Activated CD4-positive, CD25-positive, alpha-beta regulatory T cell treated with anti-CD3 and anti-CD28 coated beads, Interleukin-2, amount 50 U/mL, for 72 hours (primary cell): ENCODE measurements around the gene ZNF280C.
"Not testable (repeated sequence)": the region's sequence is repeated elsewhere in the genome, so short reads cannot be mapped to it uniquely, and the experiment has no call there.

Experiments used
- DNase-seq: peaks from one replicate; pipeline ENCODE4 v3.0.0; 2021

Gene ZNF280C

GRCh38 chrX:130260316-130260715 lies 8.4 kb downstream of the ZNF280C start:
- DNase-seq, result no peak

GRCh38 chrX:130253916-130254315 lies 14.8 kb downstream of the ZNF280C start:
- no peak for DNase-seq

- DNase-seq, result no peak
Measured at GRCh38 chrX:130251671-130252070, 17.0 kb downstream of the ZNF280C start.

- DNase-seq, result no peak
Measured at GRCh38 chrX:130247996-130248395, 20.7 kb downstream of the ZNF280C start.

- no peak for DNase-seq
Measured at GRCh38 chrX:130246084-130246483, 22.6 kb downstream of the ZNF280C start.

GRCh38 chrX:130245441-130245840 lies 23.3 kb downstream of the ZNF280C start:
- no peak for DNase-seq

GRCh38 chrX:130231184-130231583 lies 37.5 kb downstream of the ZNF280C start:
- not testable (repeated sequence) for DNase-seq

- no peak for DNase-seq
Measured at GRCh38 chrX:130228871-130229270, 39.8 kb downstream of the ZNF280C start.

GRCh38 chrX:130224810-130225209 lies 43.9 kb downstream of the ZNF280C start:
- no peak for DNase-seq

GRCh38 chrX:130216320-130216719 lies 52.4 kb downstream of the ZNF280C start:
- no peak for DNase-seq

- DNase-seq, result no peak
Measured at GRCh38 chrX:130213376-130213775, 55.3 kb downstream of the ZNF280C start.

- no peak for DNase-seq
Measured at GRCh38 chrX:130212371-130212770, 56.3 kb downstream of the ZNF280C start.

GRCh38 chrX:130211415-130212186 lies 57.1 kb downstream of the ZNF280C start:
- no peak for DNase-seq

GRCh38 chrX:130204647-130205046 lies 64.1 kb downstream of the ZNF280C start:
- no peak for DNase-seq

GRCh38 chrX:130197464-130197863 lies 71.2 kb downstream of the ZNF280C start:
- DNase-seq, result no peak

- DNase-seq, result no peak
Measured at GRCh38 chrX:130196466-130196865, 72.2 kb downstream of the ZNF280C start.

GRCh38 chrX:130190801-130191200 lies 77.9 kb downstream of the ZNF280C start:
- DNase-seq, result no peak

GRCh38 chrX:130186651-130187050 lies 82.0 kb downstream of the ZNF280C start:
- no peak for DNase-seq

- no peak for DNase-seq
Measured at GRCh38 chrX:130184857-130185256, 83.8 kb downstream of the ZNF280C start.

GRCh38 chrX:130184168-130184567 lies 84.5 kb downstream of the ZNF280C start:
- no peak for DNase-seq

GRCh38 chrX:130179579-130180215 lies 89.0 kb downstream of the ZNF280C start:
- no peak for DNase-seq

GRCh38 chrX:130179170-130179569 lies 89.5 kb downstream of the ZNF280C start:
- no peak for DNase-seq

GRCh38 chrX:130176942-130177341 lies 91.8 kb downstream of the ZNF280C start:
- DNase-seq, result no peak

GRCh38 chrX:130176354-130176776 lies 92.3 kb downstream of the ZNF280C start:
- DNase-seq, result no peak

GRCh38 chrX:130174937-130175336 lies 93.8 kb downstream of the ZNF280C start:
- no peak for DNase-seq
